Heart right ventricle (tissue), 16 donors: Measurements from ENCODE around the gene DPP9. TPM values are rescaled to one million over a fixed set of nuclear protein-coding genes. Genes with fewer than 3 reads are reported as not detected.

Source experiments
- ATAC-seq, 8 donors: fragments of 200-7000 bp; cut with Tn5 transposase; one replicate each; pipeline ENCODE4 v1.9.1; 2020; ENCODE audit warnings: mild to moderate bottlenecking in 8 of 8, moderate library complexity in 8 of 8, moderate number of reproducible peaks in 1 of 8
- DNase-seq, 2 donors: peaks; one replicate each; pipeline ENCODE4 v3.0.0-alpha.2; 2020
- H3K27ac ChIP-seq, 10 donors: fragments of 200-600 bp; sonication (generic) in 2 of 10; one replicate each; pipeline versions ENCODE4 v1.5.0 to v1.8.0; 2020 to 2022; ENCODE audit warnings: mild to moderate bottlenecking in 3 of 10
- H3K27me3 ChIP-seq, 7 donors: fragments of 200-600 bp; one replicate each; pipeline ENCODE4 v1.8.0; 2021 to 2022; ENCODE audit warnings: mild to moderate bottlenecking in 2 of 7
- H3K36me3 ChIP-seq, 9 donors: fragments of 200-600 bp; sonication (generic) in 1 of 9; one replicate each; pipeline versions ENCODE4 v1.5.0 to v1.8.0; 2020 to 2022; ENCODE audit warnings: mild to moderate bottlenecking in 2 of 9
- H3K4me1 ChIP-seq, 9 donors: fragments of 200-600 bp; sonication (generic) in 1 of 9; one replicate each; pipeline versions ENCODE4 v1.5.0 to v1.8.0; 2020 to 2022; ENCODE audit warnings: mild to moderate bottlenecking in 4 of 9
- H3K4me3 ChIP-seq, 10 donors: fragments of 200-600 bp; sonication (generic) in 2 of 10; one replicate each; pipeline versions ENCODE4 v1.5.0 to v1.8.0; 2020 to 2022; ENCODE audit warnings: mild to moderate bottlenecking in 7 of 10, moderate library complexity in 2 of 10
- H3K9me3 ChIP-seq, 11 donors: fragments of 200-600 bp in 10 of 11; sonication (generic) in 2 of 11; one replicate each; pipeline versions ENCODE4 v1.5.0 to v1.8.0; 2013 to 2022; ENCODE audit warnings: mild to moderate bottlenecking in 2 of 11, control low read depth in 1 of 11, moderate library complexity in 1 of 11
- CTCF ChIP-seq, 9 donors: fragments of 200-600 bp; sonication (generic) in 2 of 9; IDR thresholded peaks; one replicate each; pipeline versions ENCODE4 v1.5.0 to v1.8.0; 2021 to 2022; ENCODE audit warnings: antibody characterized with exemption in 9 of 9, mild to moderate bottlenecking in 5 of 9, moderate library complexity in 1 of 9
- WGBS, 2 donors: extraction: QIAGEN DNeasy Blood & Tissue Kit; methylation state at CpG; one replicate each; pipeline ENCODE4 v1.1.7; 2013; ENCODE audit warnings: inconsistent platforms in 1 of 2; 5-methylcytosine and 5-hydroxymethylcytosine counted together
- intact Hi-C, 10 donors: fragments of 100-400 bp; cut with DNase I; formaldehyde crosslinking; loops; one replicate each; pipeline versions ENCODE4 v1.11.1 to v1.14.2; 2022
- polyA plus RNA-seq, 2 donors: library from polyadenylated mRNA; stranded (reverse); fragments of 200-250 nt; gene quantifications; one replicate each; pipeline ENCODE4 v1.2.3, GENCODE V29; 2013
- total RNA-seq, 10 donors: library from RNA; stranded (reverse); fragmentation: NEBNext Ultra II Directional in 3 of 10; extraction: Animal tissue kit (Norgen Biotek cat#: 25700) in 3 of 10; gene quantifications; one replicate each; pipeline versions ENCODE4 v1.2.1 to v1.2.4, GENCODE V29; 2021 to 2023
- donor health status: Arrhythmogenic right ventricular cardiomyopathy.
- donor health status: ischemic (EF 13 %, LVEDD 7.1; RV severe dilation, severe dysfunction).
- donor health status: healthy with polysubstance abuse.
- donor health status: DM: no; HTN: yes; CAD: no.
- donor health status: DM: no; HTN: no; CAD: no.
- donor health status: ischemic (EF 25% LVEDD 6.9; RV normal size, moderate dysfunction).
- donor health status: ischemic (EF 25% LVEDD 5.7; RV mildly dilated, moderate dysfunction).
- donor health status: healthy.
- donor health status: DM: yes; HTN: yes; CAD: no.
- donor health status: Ischemic cardiomyopathy.
- donor health status: ischemic (EF 35%, LVEDD 5.7; RV mildly dilated, moderate dysfunction).
- donor health status: nonischemic (EF 11% LVEDD 7.7; RV severe dilation, severe dysfunction).
- donor health status: DM: yes; HTN: yes; CAD: no.
- donor health status: PGD.
- donor health status: ischemic (EF 29% LVEDD 5.4; RV normal size, mild dysfunction).
- donor health status: nonischemic (EF 23%, LVEDD 6.1; RV moderate dilation, normal function).

Gene DPP9
- total and polyA plus RNA-seq, 12 donors = 34.0 to 52.2 (median 43.2) TPM

- Histone ChIP-seq H3K9me3 (no peaks in the 10 kb centered on the region), H3K27ac (no peak overlapping the region), H3K4me1 (peaks cover 0 to 24% (median 11%) of the 10 kb centered on the region in 9 donors), H3K4me3 (no peak overlapping the region), H3K36me3 (peaks cover 0 to 55% (median 21%) of the 10 kb centered on the region in 9 donors), H3K27me3 (no peaks in the 10 kb centered on the region)
- ATAC-seq (no peak), DNase-seq (no peak)
- no peak for TF ChIP-seq CTCF (IDR thresholded peaks at IDR 0.05)
- intact Hi-C loops = loop anchor here in 1 of 10 donors (5.0 kb wide), 1 partner anchor 47 kb away; the partner anchor contains the start of gene DPP9
- WGBS, 2 donors = 92 to 95% methylated on average over 14 to 16 of the region's 16 CpGs
Measured at GRCh38 chr19:4675346-4675745, 48.3 kb downstream of the DPP9 start.

- no peak for DNase-seq
- Histone ChIP-seq H3K4me3 (no peak overlapping the region), H3K36me3 (peaks cover 0 to 46% (median 14%) of the 10 kb centered on the region in 9 donors), H3K27me3 (no peaks in the 10 kb centered on the region), H3K27ac (no peak overlapping the region), H3K4me1 (peaks cover 9 to 35% (median 19%) of the 10 kb centered on the region in 9 donors), H3K9me3 (no peaks in the 10 kb centered on the region)
- 94 to 95% methylated on average over 4 of the region's 4 CpGs for WGBS, 2 donors
- TF ChIP-seq CTCF (IDR thresholded peaks at IDR 0.05) = no peak
- intact Hi-C loops = loop anchor here in 2 of 10 donors (5.0 kb wide), 1 partner anchor 49 kb away; the partner anchor contains the start of gene DPP9 (in 2 of the 2)
- ATAC-seq = no peak
Measured at GRCh38 chr19:4673726-4674125, 49.9 kb downstream of the DPP9 start.

GRCh38 chr19:4673216-4673615 lies 50.4 kb downstream of the DPP9 start:
- H3K4me1 ChIP-seq = peaks cover 10 to 40% (median 24%) of the 10 kb centered on the region in 9 donors
- no peaks in the 10 kb centered on the region for H3K27me3 ChIP-seq
- peak overlapping the region in 1 of 10 donors; percentile 21 for H3K27ac ChIP-seq
- H3K4me3 ChIP-seq = no peak overlapping the region
- no peak for ATAC-seq
- WGBS, 2 donors = 66 to 71% methylated on average over 4 of the region's 4 CpGs
- H3K9me3 ChIP-seq = no peaks in the 10 kb centered on the region
- no peak for TF ChIP-seq CTCF (IDR thresholded peaks at IDR 0.05)
- H3K36me3 ChIP-seq = peaks cover 0 to 46% (median 15%) of the 10 kb centered on the region in 9 donors
- DNase-seq = no peak
- intact Hi-C loops = loop anchor here in 2 of 10 donors (5.0 kb wide), 1 partner anchor 49 kb away; the partner anchor contains the start of gene DPP9 (in 2 of the 2)

- H3K9me3 ChIP-seq = no peaks in the 10 kb centered on the region
- no peak for TF ChIP-seq CTCF (IDR thresholded peaks at IDR 0.05)
- H3K4me3 ChIP-seq = no peak overlapping the region
- peak in 1 of 2 donors; percentile 35 for DNase-seq
- WGBS, 2 donors = 53 to 54% methylated on average over 10 of the region's 10 CpGs
- peak in 5 of 8 donors; percentile 2 to 49 (median 21) for ATAC-seq
- peaks cover 7 to 39% (median 20%) of the 10 kb centered on the region in 9 donors for H3K4me1 ChIP-seq
- peaks cover 0 to 46% (median 25%) of the 10 kb centered on the region in 9 donors for H3K36me3 ChIP-seq
- H3K27ac ChIP-seq = peak overlapping the region; percentile 2 to 89 (median 78)
- intact Hi-C loops = loop anchor here in 3 of 10 donors (2.0 to 5.0 kb wide), 2 partner anchors 51 to 53 kb away; partner anchors contain the start of gene DPP9 (in 2 of the 3)
- H3K27me3 ChIP-seq = no peaks in the 10 kb centered on the region
Measured at GRCh38 chr19:4671185-4671851, 52.3 kb downstream of the DPP9 start.
